Putamen (tissue), 1 donor: Measurements from ENCODE around the gene ATP8B3.
A peak's percentile ranks its signal among the peaks of the same experiment; 100 is the strongest.

ENCODE experiments used
- DNase-seq: peaks from one replicate; pipeline ENCODE4 v3.0.0-alpha.2; 2016; ENCODE audit warnings: low spot score

Gene ATP8B3

DNA sequence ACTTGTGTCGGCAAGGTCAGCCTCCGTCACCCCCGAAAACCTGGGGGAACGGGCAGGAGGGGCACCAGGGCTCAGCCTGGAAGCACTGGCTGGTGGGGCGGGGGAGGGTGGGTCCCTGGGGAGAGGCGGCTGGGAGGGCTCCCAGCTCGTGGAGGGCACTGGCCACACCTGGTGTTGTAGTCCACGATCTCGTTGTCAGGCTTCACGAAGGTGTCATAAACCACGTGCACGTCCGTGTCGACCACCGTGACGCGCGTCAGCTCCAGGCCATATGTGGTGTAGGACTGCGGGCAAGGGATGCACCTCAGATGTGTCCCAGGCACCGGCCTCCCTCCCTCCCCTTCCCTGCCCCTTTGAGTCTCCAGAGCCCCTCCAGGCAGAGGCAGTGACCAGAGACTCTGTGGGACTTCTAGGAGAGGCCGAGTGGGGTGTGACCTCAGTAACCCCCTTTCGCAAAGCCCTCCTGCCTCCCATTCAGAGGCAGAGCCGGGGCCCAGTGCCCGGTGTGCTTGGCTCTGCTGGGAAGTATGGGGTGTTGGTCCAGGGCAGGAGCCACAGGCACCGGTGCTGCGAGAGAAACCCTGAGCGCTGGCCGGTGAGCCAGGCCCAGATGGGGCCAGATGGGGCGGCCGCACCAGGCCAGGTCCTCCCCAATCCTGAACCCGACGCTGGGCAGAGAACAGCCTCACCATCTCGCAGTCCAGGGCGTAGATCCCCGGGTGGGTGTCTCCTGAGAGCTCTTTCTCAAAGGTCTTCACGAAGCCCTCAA lies 4.6 kb upstream of the ATP8B3 start:
- DNase-seq = no peak

DNA sequence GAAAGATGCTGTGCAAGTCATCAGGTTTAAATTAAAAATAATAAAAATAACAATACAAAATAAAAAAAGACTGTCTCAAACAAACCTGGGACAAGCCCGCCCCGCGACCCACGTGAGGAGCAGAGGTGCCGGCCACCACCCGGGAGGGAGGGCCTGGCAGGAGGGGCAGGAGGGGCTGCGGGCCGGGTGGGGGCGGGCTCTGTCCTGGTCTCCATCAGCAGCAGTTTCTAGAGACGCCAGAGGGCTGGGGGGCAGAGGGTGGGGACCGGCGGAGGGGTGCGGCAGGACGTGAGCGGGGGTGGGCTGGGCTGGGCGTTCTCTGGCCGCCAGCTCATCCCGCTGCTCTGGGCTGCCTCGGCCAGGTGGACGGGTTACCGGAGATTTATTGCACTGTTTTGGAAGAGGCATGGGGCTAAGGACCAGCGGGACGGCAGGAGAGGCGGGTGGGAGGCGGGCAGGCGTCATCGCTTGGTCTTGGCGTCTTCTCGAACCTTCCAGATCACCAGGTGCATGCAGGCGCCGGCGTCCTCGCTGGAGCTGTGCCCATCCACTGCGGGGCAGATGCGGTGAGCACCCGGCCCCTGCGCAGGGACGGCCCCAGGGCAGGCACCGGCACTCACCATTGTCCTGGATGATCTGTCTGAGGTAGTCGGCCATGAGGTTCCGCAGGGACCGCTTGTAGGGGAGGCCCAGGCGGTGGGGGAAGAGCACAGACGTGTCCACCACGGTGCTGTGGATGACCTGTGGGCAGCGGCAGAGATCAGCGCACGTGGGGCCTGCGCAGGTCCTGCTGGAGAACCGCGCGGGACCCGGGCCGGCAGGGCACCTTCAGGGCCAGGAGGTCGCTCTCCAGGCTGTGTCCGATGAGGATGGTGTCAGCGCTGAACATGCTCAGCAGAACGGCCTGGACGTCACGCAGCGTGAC lies 3.8 kb upstream of the ATP8B3 start:
- DNase-seq = no peak

GRCh38 chr19:1814833-1815604 lies 2.9 kb upstream of the ATP8B3 start:
- no peak for DNase-seq

GRCh38 chr19:1814391-1814790 lies 2.3 kb upstream of the ATP8B3 start:
- DNase-seq = no peak

DNA sequence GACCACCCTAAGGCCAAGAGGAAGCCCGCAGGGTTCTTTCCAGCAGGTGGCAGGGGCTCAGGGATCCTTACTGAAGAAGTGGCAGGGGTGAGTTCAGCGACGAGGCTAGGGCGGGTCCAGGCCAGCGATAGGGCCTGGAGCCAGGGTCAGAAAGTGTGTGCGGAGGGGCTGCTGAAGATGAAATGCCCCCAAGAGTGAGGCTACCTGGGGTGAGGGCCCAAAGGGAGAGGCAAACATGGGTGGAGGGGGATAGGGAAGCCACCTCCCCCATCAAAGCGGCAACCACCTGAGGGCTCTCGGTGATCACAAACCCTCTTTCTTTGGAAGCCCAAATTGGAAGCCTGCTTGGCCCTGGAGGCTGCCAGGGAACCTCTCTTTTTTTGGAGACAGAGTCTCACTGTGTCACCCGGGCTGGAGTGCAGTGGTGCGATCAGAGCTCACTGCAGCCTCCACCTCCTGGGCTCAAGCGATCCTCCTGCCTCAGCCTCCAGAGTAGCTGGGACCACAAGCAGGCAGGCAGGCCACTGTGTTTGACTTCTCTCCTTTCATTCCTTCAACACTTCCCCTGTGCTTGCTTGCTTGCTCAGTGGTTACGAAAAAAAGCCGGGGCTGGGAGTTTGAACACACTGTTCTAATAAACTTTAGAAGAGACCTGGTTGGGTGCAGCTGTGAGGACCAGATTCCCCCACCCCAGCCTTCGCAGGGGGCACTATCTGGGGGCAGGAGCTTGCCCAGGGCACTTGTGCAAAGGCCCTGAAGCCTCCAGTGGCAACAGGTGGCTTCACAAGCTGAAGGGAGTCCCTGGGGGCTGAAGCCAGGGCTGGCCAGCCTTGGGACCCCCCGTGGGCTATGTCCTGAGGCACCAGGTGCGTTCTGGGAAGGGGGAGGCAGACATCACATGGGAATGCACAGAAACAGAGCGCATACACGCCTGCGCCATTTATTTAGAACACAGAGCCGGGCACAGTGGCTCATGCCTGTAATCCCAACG lies 1.4 kb upstream of the ATP8B3 start:
- no peak for DNase-seq

GRCh38 chr19:1812426-1813191 lies 533 bp upstream of the ATP8B3 start:
- peak; percentile 59 for DNase-seq

GRCh38 chr19:1811472-1811894 lies 593 bp downstream of the ATP8B3 start:
- no peak for DNase-seq

GRCh38 chr19:1810439-1811160 lies 1.5 kb downstream of the ATP8B3 start:
- no peak for DNase-seq

DNA sequence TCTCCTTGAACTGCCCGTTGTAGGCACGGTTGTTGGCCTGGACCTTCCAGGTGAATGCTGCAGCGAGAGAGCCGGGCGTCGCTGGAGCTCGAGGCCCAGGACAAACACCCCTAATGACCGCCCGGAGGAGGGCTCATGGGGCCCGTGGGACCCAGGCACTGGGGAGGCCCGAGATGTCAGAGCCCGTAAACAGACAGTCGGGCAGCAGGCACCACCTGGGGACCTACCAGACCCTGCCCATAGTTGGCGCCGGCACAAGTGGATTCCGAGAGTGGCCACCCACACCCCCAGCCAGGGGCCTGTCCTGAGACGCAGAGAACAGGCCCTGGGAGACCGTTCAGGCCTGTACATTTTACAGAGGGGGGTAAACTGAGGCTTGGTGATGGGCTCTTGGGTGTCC lies 2.4 kb downstream of the ATP8B3 start:
- no peak for DNase-seq

- DNase-seq = no peak
Measured at GRCh38 chr19:1808395-1808731, 3.7 kb downstream of the ATP8B3 start.

DNA sequence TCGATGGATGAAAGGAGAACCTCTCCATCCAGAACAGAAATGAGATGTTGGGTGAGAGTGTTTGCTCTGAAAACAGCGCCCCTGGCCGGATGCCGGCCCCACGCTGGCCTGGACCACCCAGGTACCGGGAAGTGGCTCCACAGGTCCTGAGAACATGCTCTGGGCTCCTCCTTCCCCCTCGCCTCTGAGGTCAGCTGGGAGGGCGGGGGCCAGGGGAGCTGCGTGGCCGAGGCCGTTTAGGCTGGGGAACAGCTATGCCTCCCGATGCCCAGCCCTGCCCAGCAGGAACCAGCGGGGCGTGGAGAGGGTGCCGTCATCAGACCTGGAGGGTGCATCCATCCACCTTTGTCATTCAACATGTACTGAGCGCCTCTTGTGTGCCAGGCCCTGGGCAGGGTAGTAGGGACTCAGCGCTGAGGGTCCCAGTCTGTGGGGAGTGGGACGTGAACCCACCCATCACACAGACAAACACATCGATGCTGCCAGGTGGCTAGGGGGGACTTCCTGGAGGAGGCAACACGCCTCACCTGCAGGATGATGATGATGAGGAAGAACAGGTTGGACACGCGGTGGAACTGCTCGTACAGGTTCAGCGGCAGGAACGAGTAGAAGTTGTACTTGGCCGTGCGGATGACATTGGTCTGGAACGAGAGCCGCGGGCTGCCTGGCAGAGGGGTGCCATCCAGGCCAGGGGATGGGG lies 4.2 kb downstream of the ATP8B3 start:
- DNase-seq = no peak

DNA sequence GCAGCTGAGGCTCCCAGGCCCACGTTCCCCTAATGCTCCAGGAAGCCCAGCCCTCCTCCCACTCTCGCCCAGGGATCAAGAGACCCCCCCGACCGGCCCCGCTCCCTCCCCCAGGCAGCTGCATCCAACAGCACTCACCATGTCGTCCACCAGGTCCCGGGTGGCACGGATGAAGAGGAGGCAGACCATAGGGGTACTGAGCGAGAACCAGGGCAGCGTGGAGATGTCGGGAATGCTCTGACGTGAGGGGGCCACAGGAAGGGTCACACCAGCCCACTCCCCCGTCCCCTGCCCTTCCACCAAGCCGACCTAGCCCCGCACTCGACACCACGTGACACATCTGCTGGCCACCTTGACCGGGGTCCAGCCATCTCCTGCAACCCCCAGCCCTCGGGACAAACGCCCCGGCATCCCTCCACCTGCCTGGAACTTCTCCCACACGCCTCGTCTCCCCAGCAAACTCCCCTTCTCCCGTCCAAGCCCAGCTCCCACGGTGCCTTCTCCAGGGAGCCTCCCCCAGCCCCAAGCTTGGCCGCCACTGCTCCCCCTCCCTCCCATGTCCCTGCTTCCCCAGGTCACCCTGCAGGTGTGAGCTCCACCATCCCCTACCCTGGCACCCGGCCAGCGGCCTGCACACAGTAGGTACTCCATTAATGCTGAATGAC lies 4.9 kb downstream of the ATP8B3 start:
- DNase-seq = no peak

GRCh38 chr19:1806184-1807029 lies 5.7 kb downstream of the ATP8B3 start:
- no peak for DNase-seq

DNA sequence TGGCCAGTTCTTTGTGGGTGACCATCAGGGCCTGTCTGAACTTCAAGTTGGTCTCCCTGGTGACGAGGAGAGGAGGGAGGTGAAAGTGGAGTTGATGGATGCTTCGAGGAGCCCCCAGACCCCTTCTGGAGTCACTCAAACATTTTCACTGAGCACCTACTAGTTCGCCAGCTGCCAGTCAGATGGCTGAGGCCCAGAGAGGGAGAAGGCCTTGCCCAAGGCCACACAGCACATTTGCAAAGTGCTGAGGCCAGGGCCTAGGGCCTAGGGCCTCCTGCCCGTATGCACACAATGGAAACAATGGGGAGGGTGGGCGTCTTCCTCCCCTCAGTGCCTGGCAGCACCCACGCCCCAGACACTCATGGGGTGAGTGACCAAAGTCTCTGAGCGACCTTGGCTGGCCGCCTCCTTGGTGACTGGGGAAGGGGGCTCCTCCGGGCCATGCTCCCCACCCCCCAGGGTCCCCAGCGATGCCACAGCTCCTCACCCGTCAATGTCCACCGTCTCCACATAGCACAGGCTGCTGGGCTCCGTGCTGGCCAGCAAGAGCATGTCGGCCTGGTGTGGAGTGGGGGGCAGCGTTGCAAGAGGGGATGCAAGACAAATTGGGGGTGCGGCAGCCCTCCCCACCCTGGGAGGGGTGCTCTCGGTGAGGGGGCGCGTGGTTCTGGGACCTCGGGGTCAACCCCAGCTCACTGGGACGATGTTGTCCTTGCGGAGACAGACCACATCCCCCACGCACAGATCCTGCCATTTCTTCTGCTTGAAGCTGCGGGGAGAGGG lies 6.5 kb downstream of the ATP8B3 start:
- no peak for DNase-seq

- no peak for DNase-seq
Measured at GRCh38 chr19:1804858-1805257, 7.2 kb downstream of the ATP8B3 start.

DNA sequence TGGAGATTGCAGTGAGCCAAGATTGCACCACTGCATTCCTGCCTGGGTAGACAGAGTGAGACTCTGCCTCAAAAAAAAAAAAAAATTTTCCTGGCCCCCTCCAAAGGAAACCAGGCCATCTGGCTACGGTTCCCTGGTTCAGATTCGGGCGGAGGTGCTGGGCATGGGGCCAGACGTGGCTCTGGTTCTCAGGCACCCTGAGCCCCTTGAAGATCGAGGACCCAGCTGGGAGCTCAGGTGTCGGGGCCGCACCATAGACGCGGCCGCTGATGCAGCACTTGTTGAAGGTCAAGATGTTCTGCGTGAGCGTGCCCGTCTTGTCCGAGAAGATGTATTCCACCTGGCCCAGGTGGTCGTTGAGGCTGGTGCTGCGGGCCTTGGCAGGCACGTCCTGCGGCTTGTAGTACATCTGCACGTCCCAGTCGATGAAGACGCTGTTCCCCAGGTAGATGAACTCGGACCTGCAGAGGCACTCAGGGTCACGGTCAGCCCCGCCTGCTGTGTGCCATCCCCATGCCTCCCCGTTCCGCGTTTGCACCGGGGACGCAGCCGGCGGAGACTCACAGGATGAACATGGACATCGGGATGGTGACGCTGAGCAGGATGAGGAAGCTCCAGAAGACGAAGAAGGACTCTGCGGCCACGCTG lies 12.3 kb downstream of the ATP8B3 start:
- DNase-seq = no peak
